Naive thymus-derived CD8-positive, alpha-beta T cell (primary cell): ENCODE results near the gene CNTNAP2. TPM values are rescaled to one million over a fixed set of nuclear protein-coding genes. Genes with fewer than 3 reads are reported as not detected.
A peak's percentile ranks its signal among the peaks of the same experiment; 100 is the strongest.

Source experiments
- ATAC-seq, 2 donors: fragments of 150-1000 bp; cut with Tn5 transposase in 1 of 2; sonication (Bioruptor Pico), chemical (Tn5 transposase) in 1 of 2; 1 replicate in 1 of 2; 2 replicates in 1 of 2; pipeline ENCODE4 v1.10.0; 2021; ENCODE audit warnings: mild to moderate bottlenecking in 2 of 2, moderate library complexity in 2 of 2
- POLR2A ChIA-PET: fragments of 350-600 bp; sonication (Branson Sonifier 250); formaldehyde crosslinking; loops from one replicate; lab custom pipeline; 2021; ENCODE audit warnings: antibody characterized with exemption; lab: Charles Lee
- DNase-seq, 10 donors: peaks; one replicate each; pipeline versions ENCODE4 v3.0.0 to v3.0.0-alpha.2; 2020 to 2022
- H3K27ac Mint-ChIP-seq, 10 donors: one replicate each; pipeline ENCODE4 v1.8.0; 2020 to 2022; ENCODE audit warnings: mild to moderate bottlenecking in 10 of 10, mixed read lengths in 10 of 10, moderate library complexity in 4 of 10, inconsistent platforms in 1 of 10
- H3K27me3 Mint-ChIP-seq, 5 donors: one replicate each; pipeline ENCODE4 v1.8.0; 2021 to 2022; ENCODE audit warnings: mixed read lengths in 5 of 5
- H3K36me3 Mint-ChIP-seq, 3 donors: one replicate each; pipeline ENCODE4 v1.8.0; 2020 to 2022; ENCODE audit warnings: mixed read lengths in 3 of 3, mild to moderate bottlenecking in 2 of 3, inconsistent platforms in 1 of 3
- H3K4me1 Mint-ChIP-seq, 4 donors: one replicate each; pipeline ENCODE4 v1.8.0; 2021 to 2022; ENCODE audit warnings: mixed read lengths in 4 of 4
- H3K4me3 Mint-ChIP-seq, 10 donors: one replicate each; pipeline ENCODE4 v1.8.0; 2020 to 2022; ENCODE audit warnings: mild to moderate bottlenecking in 10 of 10, mixed read lengths in 10 of 10, moderate library complexity in 6 of 10, inconsistent platforms in 1 of 10
- H3K9me3 Mint-ChIP-seq, 9 donors: one replicate each; pipeline ENCODE4 v1.8.0; 2020 to 2022; ENCODE audit warnings: mixed read lengths in 9 of 9, mild to moderate bottlenecking in 3 of 9, inconsistent platforms in 1 of 9, moderate library complexity in 1 of 9
- polyA plus RNA-seq, 3 donors: library from polyadenylated mRNA; unstranded; fragments of 300-500 nt; fragmentation: Illumina TruSeq; gene quantifications; one replicate each; pipeline ENCODE4 v1.2.3, GENCODE V29; 2021
- total RNA-seq, 8 experiments: library from RNA in 2 of 8; stranded (reverse) in 2 of 8; gene quantifications; one replicate each; pipeline ENCODE4 v1.2.3 and lab custom pipeline; 2021 to 2026

Gene CNTNAP2
- total and polyA plus RNA-seq, 5 experiments from 2014 or later: 0.12 to 1.5 (median 0.71) TPM; not detected in 1

- H3K4me3 Mint-ChIP-seq: no peak overlapping the region
- no peaks in the 10 kb centered on the region for H3K27me3 Mint-ChIP-seq
- H3K9me3 Mint-ChIP-seq: peaks cover 0 to 19% (median 3%) of the 10 kb centered on the region in 9 donors
- ATAC-seq: no peak
- DNase-seq: no peak
- no peaks in the 10 kb centered on the region for H3K36me3 Mint-ChIP-seq
- H3K4me1 Mint-ChIP-seq: no peaks in the 10 kb centered on the region
- POLR2A ChIA-PET: no interaction called here
- peak overlapping the region in 1 of 10 donors; percentile 14 for H3K27ac Mint-ChIP-seq
These were observed 1367.2 kb downstream of the CNTNAP2 start for GRCh38 chr7:147483634-147484292.

- no peaks in the 10 kb centered on the region for H3K27me3 Mint-ChIP-seq
- POLR2A ChIA-PET: no interaction called here
- H3K27ac Mint-ChIP-seq: no peak overlapping the region
- peaks cover 0 to 19% (median 3%) of the 10 kb centered on the region in 9 donors for H3K9me3 Mint-ChIP-seq
- H3K36me3 Mint-ChIP-seq: no peaks in the 10 kb centered on the region
- H3K4me3 Mint-ChIP-seq: no peak overlapping the region
- no peaks in the 10 kb centered on the region for H3K4me1 Mint-ChIP-seq
- ATAC-seq (no peak), DNase-seq (no peak)
These were observed 1369.1 kb downstream of the CNTNAP2 start for GRCh38 chr7:147485660-147486210.

GRCh38 chr7:147492606-147493005 lies 1376.0 kb downstream of the CNTNAP2 start:
- peaks cover 0 to 27% (median 4%) of the 10 kb centered on the region in 9 donors for H3K9me3 Mint-ChIP-seq
- H3K36me3 Mint-ChIP-seq: no peaks in the 10 kb centered on the region
- no peak overlapping the region for H3K27ac Mint-ChIP-seq
- POLR2A ChIA-PET: no interaction called here
- no peak for DNase-seq
- no peak for ATAC-seq
- H3K4me1 Mint-ChIP-seq: no peaks in the 10 kb centered on the region
- H3K27me3 Mint-ChIP-seq: no peaks in the 10 kb centered on the region
- no peak overlapping the region for H3K4me3 Mint-ChIP-seq

- no peak for DNase-seq
- no peak overlapping the region for H3K27ac Mint-ChIP-seq
- H3K36me3 Mint-ChIP-seq: no peaks in the 10 kb centered on the region
- ATAC-seq: no peak
- no peaks in the 10 kb centered on the region for H3K4me1 Mint-ChIP-seq
- POLR2A ChIA-PET: no interaction called here
- H3K27me3 Mint-ChIP-seq: no peaks in the 10 kb centered on the region
- H3K9me3 Mint-ChIP-seq: peaks cover 0 to 31% (median 3%) of the 10 kb centered on the region in 9 donors
- H3K4me3 Mint-ChIP-seq: no peak overlapping the region
These were observed 1379.6 kb downstream of the CNTNAP2 start for GRCh38 chr7:147496209-147496608.

GRCh38 chr7:147497246-147497645 lies 1380.6 kb downstream of the CNTNAP2 start:
- Mint-ChIP-seq H3K4me1 (no peaks in the 10 kb centered on the region), H3K4me3 (no peak overlapping the region), H3K9me3 (peaks cover 0 to 30% (median 0%) of the 10 kb centered on the region in 9 donors), H3K27me3 (no peaks in the 10 kb centered on the region), H3K36me3 (no peaks in the 10 kb centered on the region), H3K27ac (no peak overlapping the region)
- ATAC-seq (no peak), DNase-seq (no peak)
- POLR2A ChIA-PET: no interaction called here

GRCh38 chr7:147498081-147498480 lies 1381.5 kb downstream of the CNTNAP2 start:
- Mint-ChIP-seq H3K36me3 (no peaks in the 10 kb centered on the region), H3K27me3 (no peaks in the 10 kb centered on the region), H3K27ac (no peak overlapping the region), H3K4me3 (no peak overlapping the region), H3K9me3 (peaks cover 0 to 30% (median 0%) of the 10 kb centered on the region in 9 donors), H3K4me1 (no peaks in the 10 kb centered on the region)
- DNase-seq: no peak
- POLR2A ChIA-PET: no interaction called here
- ATAC-seq: no peak

- Mint-ChIP-seq H3K36me3 (no peaks in the 10 kb centered on the region), H3K4me3 (no peak overlapping the region), H3K9me3 (peaks cover 2 to 22% (median 7%) of the 10 kb centered on the region in 9 donors), H3K4me1 (no peaks in the 10 kb centered on the region), H3K27me3 (no peaks in the 10 kb centered on the region), H3K27ac (peak overlapping the region in 1 of 10 donors; percentile 9)
- ATAC-seq (no peak), DNase-seq (no peak)
- POLR2A ChIA-PET: no interaction called here
These were observed 1392.5 kb downstream of the CNTNAP2 start for GRCh38 chr7:147509035-147509501.

GRCh38 chr7:147509541-147510200 lies 1393.1 kb downstream of the CNTNAP2 start:
- POLR2A ChIA-PET: no interaction called here
- DNase-seq (no peak), ATAC-seq (no peak)
- H3K9me3 Mint-ChIP-seq: peaks cover 2 to 22% (median 7%) of the 10 kb centered on the region in 9 donors
- no peaks in the 10 kb centered on the region for H3K4me1 Mint-ChIP-seq
- H3K4me3 Mint-ChIP-seq: no peak overlapping the region
- H3K36me3 Mint-ChIP-seq: no peaks in the 10 kb centered on the region
- H3K27ac Mint-ChIP-seq: peak overlapping the region in 1 of 10 donors; percentile 9
- H3K27me3 Mint-ChIP-seq: no peaks in the 10 kb centered on the region

GRCh38 chr7:147510201-147510542 lies 1393.6 kb downstream of the CNTNAP2 start:
- DNase-seq (no peak), ATAC-seq (no peak)
- H3K27ac Mint-ChIP-seq: no peak overlapping the region
- no peak overlapping the region for H3K4me3 Mint-ChIP-seq
- POLR2A ChIA-PET: no interaction called here
- H3K9me3 Mint-ChIP-seq: peaks cover 2 to 22% (median 6%) of the 10 kb centered on the region in 9 donors
- H3K4me1 Mint-ChIP-seq: no peaks in the 10 kb centered on the region
- no peaks in the 10 kb centered on the region for H3K36me3 Mint-ChIP-seq
- no peaks in the 10 kb centered on the region for H3K27me3 Mint-ChIP-seq

- DNase-seq (no peak), ATAC-seq (no peak)
- peaks cover 0 to 22% (median 5%) of the 10 kb centered on the region in 9 donors for H3K9me3 Mint-ChIP-seq
- H3K36me3 Mint-ChIP-seq: no peaks in the 10 kb centered on the region
- no peak overlapping the region for H3K4me3 Mint-ChIP-seq
- H3K27me3 Mint-ChIP-seq: no peaks in the 10 kb centered on the region
- H3K27ac Mint-ChIP-seq: no peak overlapping the region
- POLR2A ChIA-PET: no interaction called here
- H3K4me1 Mint-ChIP-seq: no peaks in the 10 kb centered on the region
These were observed 1394.3 kb downstream of the CNTNAP2 start for GRCh38 chr7:147510923-147511322.

GRCh38 chr7:147513451-147513850 lies 1396.8 kb downstream of the CNTNAP2 start:
- ATAC-seq: no peak
- no peak overlapping the region for H3K4me3 Mint-ChIP-seq
- H3K36me3 Mint-ChIP-seq: no peaks in the 10 kb centered on the region
- no peak overlapping the region for H3K27ac Mint-ChIP-seq
- H3K9me3 Mint-ChIP-seq: peaks cover 0 to 13% (median 4%) of the 10 kb centered on the region in 9 donors
- H3K27me3 Mint-ChIP-seq: no peaks in the 10 kb centered on the region
- POLR2A ChIA-PET: no interaction called here
- H3K4me1 Mint-ChIP-seq: no peaks in the 10 kb centered on the region
- DNase-seq: no peak

GRCh38 chr7:147516391-147516790 lies 1399.8 kb downstream of the CNTNAP2 start:
- POLR2A ChIA-PET: no interaction called here
- no peak overlapping the region for H3K4me3 Mint-ChIP-seq
- no peak for DNase-seq
- ATAC-seq: no peak
- H3K9me3 Mint-ChIP-seq: peaks cover 0 to 6% (median 3%) of the 10 kb centered on the region in 9 donors
- H3K36me3 Mint-ChIP-seq: no peaks in the 10 kb centered on the region
- H3K27me3 Mint-ChIP-seq: no peaks in the 10 kb centered on the region
- H3K27ac Mint-ChIP-seq: no peak overlapping the region
- no peaks in the 10 kb centered on the region for H3K4me1 Mint-ChIP-seq

GRCh38 chr7:147519062-147519461 lies 1402.5 kb downstream of the CNTNAP2 start:
- Mint-ChIP-seq H3K9me3 (peaks cover 0 to 11% (median 3%) of the 10 kb centered on the region in 9 donors), H3K36me3 (no peaks in the 10 kb centered on the region), H3K27me3 (no peaks in the 10 kb centered on the region), H3K4me3 (no peak overlapping the region), H3K27ac (no peak overlapping the region), H3K4me1 (no peaks in the 10 kb centered on the region)
- ATAC-seq (no peak), DNase-seq (no peak)
- POLR2A ChIA-PET: no interaction called here
